ENCODE measurements around the gene SGPL1. TPM values are rescaled to one million over a fixed set of nuclear protein-coding genes. Genes with fewer than 3 reads are reported as not detected.

The SGPL1 gene
- polyA plus RNA-seq, 1 experiment: 16.6 TPM

GRCh38 chr10:70884741-70885140 lies 69.0 kb downstream of the SGPL1 start:
- H3K27me3 ChIP-seq (ENCODE audit: control insufficient read depth, insufficient read depth, low read length): no peaks in the 10 kb centered on the region
- CTCF ChIA-PET: interaction anchor here (0.7 kb wide), 2 partner anchors 77 to 384 kb away, joined by 3 read pairs; no protein-coding TSS in a partner anchor
- POLR2A ChIA-PET: no interaction called here

GRCh38 chr10:70885481-70885880 lies 69.7 kb downstream of the SGPL1 start:
- DNase-seq (ENCODE audit: low read depth): no peak
- ChIA-PET POLR2A (no interaction called here), CTCF (no interaction called here)
- H3K36me3 ChIP-seq (ENCODE audit: control insufficient read depth, insufficient read depth, low read length): peaks cover 2% of the 10 kb centered on the region
- no peaks in the 10 kb centered on the region for H3K27me3 ChIP-seq (ENCODE audit: control insufficient read depth, insufficient read depth, low read length)
- H3K4me3 ChIP-seq (ENCODE audit: low read depth, low read length): no peak overlapping the region
- TF ChIP-seq, protein P1, sequence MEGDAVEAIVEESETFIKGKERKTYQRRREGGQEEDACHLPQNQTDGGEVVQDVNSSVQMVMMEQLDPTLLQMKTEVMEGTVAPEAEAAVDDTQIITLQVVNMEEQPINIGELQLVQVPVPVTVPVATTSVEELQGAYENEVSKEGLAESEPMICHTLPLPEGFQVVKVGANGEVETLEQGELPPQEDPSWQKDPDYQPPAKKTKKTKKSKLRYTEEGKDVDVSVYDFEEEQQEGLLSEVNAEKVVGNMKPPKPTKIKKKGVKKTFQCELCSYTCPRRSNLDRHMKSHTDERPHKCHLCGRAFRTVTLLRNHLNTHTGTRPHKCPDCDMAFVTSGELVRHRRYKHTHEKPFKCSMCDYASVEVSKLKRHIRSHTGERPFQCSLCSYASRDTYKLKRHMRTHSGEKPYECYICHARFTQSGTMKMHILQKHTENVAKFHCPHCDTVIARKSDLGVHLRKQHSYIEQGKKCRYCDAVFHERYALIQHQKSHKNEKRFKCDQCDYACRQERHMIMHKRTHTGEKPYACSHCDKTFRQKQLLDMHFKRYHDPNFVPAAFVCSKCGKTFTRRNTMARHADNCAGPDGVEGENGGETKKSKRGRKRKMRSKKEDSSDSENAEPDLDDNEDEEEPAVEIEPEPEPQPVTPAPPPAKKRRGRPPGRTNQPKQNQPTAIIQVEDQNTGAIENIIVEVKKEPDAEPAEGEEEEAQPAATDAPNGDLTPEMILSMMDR (IDR thresholded peaks at IDR 0.05; ENCODE audit: insufficient read depth, low read depth, low read length): no peak

More at GRCh38 chr10:70884741-70885140, 69.0 kb downstream of the SGPL1 start:
- Histone ChIP-seq H3K36me3 (ENCODE audit: control insufficient read depth, insufficient read depth, low read length) (peaks cover 2% of the 10 kb centered on the region), H3K4me3 (ENCODE audit: low read depth, low read length) (no peak overlapping the region)
- TF ChIP-seq, protein P1 (IDR thresholded peaks at IDR 0.05; ENCODE audit: insufficient read depth, low read depth, low read length): no peak
- no peak for DNase-seq (ENCODE audit: low read depth)

DNA sequence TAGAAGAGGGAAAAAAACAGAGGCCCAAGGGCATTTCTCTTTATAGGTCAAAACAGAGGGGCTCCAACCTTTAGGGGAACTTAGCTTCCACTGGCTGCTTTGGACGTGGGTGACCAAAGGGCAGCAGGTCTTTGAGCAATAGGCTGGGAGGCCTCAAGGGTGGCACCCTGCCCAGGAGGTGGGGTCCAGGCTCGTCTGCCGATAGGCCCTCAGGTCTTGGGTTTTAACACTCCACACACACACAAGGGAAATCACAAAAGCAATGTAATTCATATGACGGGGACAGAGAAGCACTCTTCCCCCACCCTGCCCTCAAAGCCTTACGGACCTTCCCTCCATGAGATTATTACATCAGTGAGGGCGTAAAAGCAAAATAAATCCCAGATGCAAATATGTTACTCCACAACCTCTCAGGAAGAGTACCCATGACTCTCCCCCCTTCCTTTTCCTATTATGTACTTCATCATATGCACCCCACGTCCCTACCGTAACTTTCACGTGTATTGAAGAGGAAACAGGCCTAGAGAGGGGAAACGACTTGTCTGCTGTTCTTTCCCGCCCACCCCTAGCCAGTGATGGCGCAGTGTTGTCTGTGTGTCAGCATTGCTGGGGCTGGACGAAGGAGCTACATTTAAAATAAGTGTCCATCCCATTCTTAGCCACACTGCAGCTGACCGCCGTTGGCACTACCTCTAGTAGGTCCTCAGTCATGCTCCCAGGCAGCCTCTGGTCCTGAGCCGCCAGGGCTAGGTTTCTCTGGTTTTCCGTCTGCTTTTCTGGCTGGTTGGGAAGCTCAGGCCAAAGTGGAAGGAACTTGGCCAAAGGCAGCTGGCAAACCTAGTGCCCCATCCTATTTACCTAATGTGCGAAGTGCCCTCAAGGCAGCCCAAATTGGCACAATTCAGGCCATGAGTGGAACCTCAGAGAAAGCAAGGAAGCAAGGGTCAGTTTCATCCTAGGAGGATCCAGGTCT lies 70.5 kb downstream of the SGPL1 start:
- Histone ChIP-seq H3K27me3 (ENCODE audit: control insufficient read depth, insufficient read depth, low read length) (no peaks in the 10 kb centered on the region), H3K36me3 (ENCODE audit: control insufficient read depth, insufficient read depth, low read length) (peaks cover 2% of the 10 kb centered on the region), H3K4me3 (ENCODE audit: low read depth, low read length) (no peak overlapping the region)
- ChIA-PET POLR2A (no interaction called here), CTCF (interaction anchor here (1.1 to 1.6 kb wide), 4 partner anchors 69 to 335 kb away, joined by 3 to 10 read pairs (median 6); no protein-coding TSS in a partner anchor)
- DNase-seq (ENCODE audit: low read depth): no peak
- TF ChIP-seq, protein P1 (IDR thresholded peaks at IDR 0.05; ENCODE audit: insufficient read depth, low read depth, low read length): no peak

DNA sequence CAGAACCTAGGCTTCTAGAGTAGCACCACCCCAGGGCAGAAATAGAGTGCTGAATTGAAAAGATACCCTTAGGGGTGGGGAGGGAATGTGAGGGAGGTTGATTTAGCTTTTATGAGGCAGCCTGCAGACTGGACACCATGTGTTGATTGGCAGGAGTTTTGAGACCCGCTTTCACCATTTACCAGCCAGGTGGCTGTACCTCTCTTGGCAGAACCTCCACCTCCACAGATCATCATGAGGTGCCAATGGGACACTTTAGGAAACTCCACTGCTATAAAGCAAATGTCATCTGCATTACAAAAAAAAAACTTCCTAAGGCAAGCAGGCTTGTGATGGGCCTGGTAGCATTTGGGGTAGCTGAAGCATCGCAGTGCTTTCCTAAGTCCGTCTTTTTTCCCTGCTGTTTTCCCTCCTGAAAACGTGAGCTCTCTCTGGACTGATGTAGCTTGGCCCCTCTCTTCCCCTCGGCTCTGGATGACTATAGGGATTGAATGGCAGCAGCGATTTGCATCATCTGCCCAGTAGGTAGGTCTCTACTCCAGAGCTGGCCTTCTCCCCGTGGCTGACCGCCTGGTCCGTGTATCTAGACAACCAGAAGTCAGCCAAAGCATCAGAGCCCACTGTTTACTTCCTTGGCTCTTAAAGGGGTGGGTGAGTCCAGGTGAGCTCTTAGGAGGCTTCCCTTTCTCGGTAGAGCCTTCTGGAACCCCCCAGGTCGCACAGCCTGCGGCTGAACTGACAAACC lies 71.3 kb downstream of the SGPL1 start:
- peak overlapping the region; percentile 74 for H3K4me3 ChIP-seq (ENCODE audit: low read depth, low read length)
- no peak for DNase-seq (ENCODE audit: low read depth)
- ChIA-PET CTCF (interaction anchor here (0.7 to 4.8 kb wide), 7 partner anchors 16 to 336 kb away, joined by 3 to 23 read pairs (median 4); no protein-coding TSS in a partner anchor), POLR2A (no interaction called here)
- TF ChIP-seq, protein P1 (IDR thresholded peaks at IDR 0.05; ENCODE audit: insufficient read depth, low read depth, low read length): no peak
- H3K27me3 ChIP-seq (ENCODE audit: control insufficient read depth, insufficient read depth, low read length): no peaks in the 10 kb centered on the region
- peaks cover 2% of the 10 kb centered on the region for H3K36me3 ChIP-seq (ENCODE audit: control insufficient read depth, insufficient read depth, low read length)

Data from BJ (cell line).